ENCODE data around the gene NR2E1. TPM values are rescaled to one million over a fixed set of nuclear protein-coding genes. Genes with fewer than 3 reads are reported as not detected.

NR2E1 gene
- total RNA-seq, 2 donors from 2014 or later: not detected

DNA sequence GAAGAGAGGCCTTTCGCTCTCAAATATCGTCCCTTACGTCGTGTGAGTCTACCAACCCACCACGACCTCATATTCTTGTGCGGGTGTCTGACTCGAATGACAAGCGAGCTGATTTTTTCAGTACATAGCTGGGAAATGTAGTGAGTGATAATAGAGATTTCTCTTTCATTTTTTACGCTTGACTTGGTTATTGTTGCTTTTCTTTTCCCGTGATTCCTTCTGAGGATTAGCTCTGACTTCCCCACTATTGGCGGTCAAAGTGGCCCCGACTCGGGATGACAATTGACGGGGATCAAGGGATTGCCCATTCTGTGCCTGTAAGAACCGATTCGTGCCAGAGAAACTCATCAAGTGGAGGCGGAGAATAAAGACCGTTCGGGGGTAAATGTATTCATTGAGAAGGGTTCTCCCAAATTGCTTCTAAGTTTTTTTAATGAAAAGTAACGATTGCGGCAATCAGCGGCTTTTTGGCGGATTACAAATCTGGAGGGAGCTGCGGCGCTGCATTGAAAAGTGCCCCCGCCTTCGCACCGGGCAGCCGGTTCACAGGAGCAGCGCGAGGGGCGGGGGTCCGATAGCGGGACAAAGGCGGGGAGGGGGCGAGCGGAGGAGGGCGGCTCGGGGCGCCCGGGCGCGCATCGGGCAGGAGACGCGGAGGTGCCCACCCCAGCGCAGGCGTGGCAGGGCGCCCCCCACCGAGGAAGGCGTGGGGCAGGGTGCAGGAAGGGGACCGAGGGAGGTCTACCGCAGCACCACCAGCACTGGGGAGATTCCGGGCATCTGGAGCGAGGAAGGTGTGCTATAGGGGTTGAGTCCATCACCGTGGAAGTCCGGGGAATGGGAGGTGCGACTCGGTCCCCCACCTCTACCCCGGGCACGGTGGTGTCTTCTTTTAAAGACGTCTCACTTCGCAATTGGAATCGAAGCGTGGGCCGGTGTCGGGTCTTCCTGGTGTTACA lies 46.7 kb upstream of the NR2E1 start:
- no peak overlapping the region for H3K4me3 ChIP-seq
- no peaks in the 10 kb centered on the region for H3K36me3 ChIP-seq (replicated peaks in 1 of 2; ENCODE audit: insufficient read depth in 1 of 2, low read depth in 2 of 2)
- no peak for DNase-seq
- H3K9me3 ChIP-seq: no peaks in the 10 kb centered on the region
- no peak overlapping the region for H3K27ac ChIP-seq
- 11 to 30% methylated on average over 55 to 67 of the region's 67 CpGs for WGBS, 2 donors
- peaks cover 0 to 29% of the 10 kb centered on the region in 2 donors for H3K27me3 ChIP-seq
- peaks cover 44% of the 10 kb centered on the region for H3K4me1 ChIP-seq
- intact Hi-C loops (cut with DNase I): loop anchor here (10.0 kb wide), 1 partner anchor 376 kb away; no protein-coding TSS in a partner anchor
- no peak for TF ChIP-seq POLR2A (IDR thresholded peaks at IDR 0.05)
- no peak for TF ChIP-seq CTCF (IDR thresholded peaks at IDR 0.05)
- ATAC-seq: no peak

DNA sequence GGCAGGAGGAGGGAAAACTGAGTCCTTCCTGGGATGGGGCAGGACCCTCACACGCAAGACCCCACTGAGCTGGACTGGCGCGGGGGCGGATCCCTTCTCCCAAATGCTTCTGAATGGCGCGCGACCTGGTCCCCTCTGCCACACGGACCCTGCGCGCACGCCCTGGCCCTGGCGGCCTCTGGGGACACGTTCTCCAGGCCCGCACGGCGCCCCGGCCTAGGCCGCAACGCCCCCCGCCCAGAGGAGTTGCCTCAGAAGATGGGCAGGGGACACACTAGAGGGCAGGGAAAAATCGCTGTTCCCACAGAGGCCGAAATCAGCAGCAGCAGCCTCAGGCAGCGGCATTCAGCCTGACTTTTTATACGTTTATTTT lies 46.1 kb upstream of the NR2E1 start:
- H3K36me3 ChIP-seq (replicated peaks in 1 of 2; ENCODE audit: insufficient read depth in 1 of 2, low read depth in 2 of 2): no peaks in the 10 kb centered on the region
- no peak for TF ChIP-seq CTCF (IDR thresholded peaks at IDR 0.05)
- TF ChIP-seq POLR2A (IDR thresholded peaks at IDR 0.05): no peak
- DNase-seq (no peak), ATAC-seq (no peak)
- peaks cover 39% of the 10 kb centered on the region for H3K4me1 ChIP-seq
- intact Hi-C loops (cut with DNase I): loop anchor here (10.0 kb wide), 2 partner anchors 135 to 375 kb away; no protein-coding TSS in a partner anchor
- H3K4me3 ChIP-seq: no peak overlapping the region
- H3K27me3 ChIP-seq: peaks cover 0 to 29% of the 10 kb centered on the region in 2 donors
- WGBS, 2 donors: 67 to 77% methylated on average over 8 to 20 of the region's 24 CpGs
- H3K27ac ChIP-seq: no peak overlapping the region
- H3K9me3 ChIP-seq: no peaks in the 10 kb centered on the region

GRCh38 chr6:108120311-108120710 lies 45.5 kb upstream of the NR2E1 start:
- no peaks in the 10 kb centered on the region for H3K36me3 ChIP-seq (replicated peaks in 1 of 2; ENCODE audit: insufficient read depth in 1 of 2, low read depth in 2 of 2)
- no peaks in the 10 kb centered on the region for H3K9me3 ChIP-seq
- intact Hi-C loops (cut with DNase I): loop anchor here (10.0 kb wide), 1 partner anchor 134 kb away; no protein-coding TSS in a partner anchor
- DNase-seq (no peak), ATAC-seq (no peak)
- H3K4me3 ChIP-seq: no peak overlapping the region
- no peak for TF ChIP-seq POLR2A (IDR thresholded peaks at IDR 0.05)
- TF ChIP-seq CTCF (IDR thresholded peaks at IDR 0.05): no peak
- peaks cover 0 to 29% of the 10 kb centered on the region in 2 donors for H3K27me3 ChIP-seq
- peaks cover 34% of the 10 kb centered on the region for H3K4me1 ChIP-seq
- no peak overlapping the region for H3K27ac ChIP-seq
- WGBS, 2 donors: 87 to 91% methylated on average over 12 of the region's 12 CpGs

DNA sequence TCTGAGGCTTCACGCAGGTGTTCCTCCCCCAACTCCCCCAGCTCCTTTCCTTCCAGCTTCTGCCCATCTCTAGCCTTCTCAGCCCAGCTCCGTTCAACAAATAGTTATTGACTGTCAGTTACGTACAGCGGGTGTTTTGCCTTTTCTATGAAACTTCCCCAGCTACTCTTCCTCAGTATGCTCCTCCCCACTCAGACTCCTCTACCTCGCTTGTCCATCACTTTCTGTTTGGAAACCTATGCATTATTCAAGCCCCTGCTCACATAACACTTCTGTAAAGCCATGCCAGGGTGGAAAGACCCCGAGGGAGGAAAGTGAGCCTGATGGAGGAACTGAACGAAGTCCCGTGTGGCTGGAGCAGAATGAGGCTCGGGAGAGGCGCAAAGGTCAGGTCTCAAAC lies 44.2 kb upstream of the NR2E1 start:
- Histone ChIP-seq H3K36me3 (replicated peaks in 1 of 2; ENCODE audit: insufficient read depth in 1 of 2, low read depth in 2 of 2) (no peaks in the 10 kb centered on the region), H3K9me3 (no peaks in the 10 kb centered on the region), H3K27me3 (peaks cover 0 to 23% of the 10 kb centered on the region in 2 donors), H3K4me3 (no peak overlapping the region), H3K4me1 (peaks cover 27% of the 10 kb centered on the region), H3K27ac (no peak overlapping the region)
- ATAC-seq (no peak), DNase-seq (no peak)
- 54 to 66% methylated on average over 10 of the region's 10 CpGs for WGBS, 2 donors
- TF ChIP-seq POLR2A (IDR thresholded peaks at IDR 0.05): no peak
- TF ChIP-seq CTCF (IDR thresholded peaks at IDR 0.05): no peak
- intact Hi-C loops (cut with DNase I): loop anchor here (10.0 kb wide), 1 partner anchor 133 kb away; no protein-coding TSS in a partner anchor
